Thyroid gland (tissue), 4 donors: ENCODE data around the gene TMEM30B. TPM values are rescaled to one million over a fixed set of nuclear protein-coding genes. Genes with fewer than 3 reads are reported as not detected.

Experiments used
- DNase-seq, 2 donors: peaks; one replicate each; pipeline ENCODE4 v3.0.0-alpha.2; 2019
- H3K27ac ChIP-seq, 3 donors: fragments of 200-600 bp; sonication (generic); 1 replicate in 2 of 3; 2 replicates in 1 of 3; pipeline ENCODE4 v1.5.1; 2016 to 2019; ENCODE audit warnings: mild to moderate bottlenecking in 1 of 3, moderate library complexity in 1 of 3
- H3K27me3 ChIP-seq: fragments of 200-600 bp; sonication (generic); one replicate; pipeline ENCODE4 v1.5.1; 2019
- H3K36me3 ChIP-seq, 2 donors: fragments of 200-600 bp; sonication (generic); one replicate each; pipeline ENCODE4 v1.5.1; 2016 to 2019
- H3K4me1 ChIP-seq, 2 donors: fragments of 200-600 bp; sonication (generic); one replicate each; pipeline ENCODE4 v1.5.1; 2017 to 2019
- H3K4me3 ChIP-seq, 3 donors: fragments of 200-600 bp; sonication (generic); replicated peaks in 1 of 3; 1 replicate in 2 of 3; 2 replicates in 1 of 3; pipeline ENCODE4 v1.5.1; 2016; ENCODE audit warnings: mild to moderate bottlenecking in 1 of 3
- H3K9me3 ChIP-seq: fragments of 200-600 bp; sonication (generic); one replicate; pipeline ENCODE4 v1.5.1; 2017
- CTCF ChIP-seq, 6 experiments: fragments of 200-600 bp in 3 of 6; fragments of 450-650 bp in 3 of 6; sonication (generic) in 3 of 6; IDR thresholded peaks; one replicate each; pipeline ENCODE4 v1.5.1; 2016 to 2019; ENCODE audit warnings: antibody characterized with exemption in 6 of 6, mild to moderate bottlenecking in 2 of 6, inconsistent platforms in 1 of 6, moderate library complexity in 1 of 6
- POLR2A ChIP-seq, 2 donors: fragments of 450-650 bp; IDR thresholded peaks; one replicate each; pipeline ENCODE4 v1.6.1; 2017; ENCODE audit warnings: antibody characterized with exemption in 2 of 2, mild to moderate bottlenecking in 2 of 2, moderate library complexity in 1 of 2
- WGBS, 2 donors: methylation state at CpG; one replicate each; pipeline ENCODE4 v1.1.5; 2017; 5-methylcytosine and 5-hydroxymethylcytosine counted together
- intact Hi-C: fragments of 100-400 bp; cut with DNase I; formaldehyde crosslinking; loops from one replicate; pipeline ENCODE4 v1.15.1; 2023
- total RNA-seq, 4 donors: library from RNA; depleted of rRNA; stranded (reverse); fragments of >200 nt; gene quantifications; one replicate each; pipeline ENCODE4 v1.2.3, GENCODE V29; 2016

The TMEM30B gene
- total RNA-seq, 4 donors from 2014 or later = 91.0 to 153 (median 124) TPM

GRCh38 chr14:61252369-61253063 lies 28.6 kb downstream of the TMEM30B start:
- TF ChIP-seq POLR2A (IDR thresholded peaks at IDR 0.05) = no peak
- peak; percentile 46 to 92 (median 86) for TF ChIP-seq CTCF (IDR thresholded peaks at IDR 0.05)
- Histone ChIP-seq H3K9me3 (no peaks in the 10 kb centered on the region), H3K4me1 (no peaks in the 10 kb centered on the region), H3K27me3 (no peaks in the 10 kb centered on the region), H3K36me3 (no peaks in the 10 kb centered on the region), H3K27ac (no peak overlapping the region), H3K4me3 (no peak overlapping the region)
- intact Hi-C loops = loop anchor here (5.0 to 10.0 kb wide), 2 partner anchors 228 to 630 kb away; no protein-coding TSS in a partner anchor
- DNase-seq = peak; percentile 80 to 83
- WGBS, 2 donors = 9 to 10% methylated on average over 7 of the region's 7 CpGs

GRCh38 chr14:61250063-61250462 lies 31.1 kb downstream of the TMEM30B start:
- intact Hi-C loops = loop anchor here (5.0 to 10.0 kb wide), 2 partner anchors 225 to 628 kb away; no protein-coding TSS in a partner anchor
- 93 to 94% methylated on average over 9 of the region's 9 CpGs for WGBS, 2 donors
- Histone ChIP-seq H3K27ac (no peak overlapping the region), H3K36me3 (no peaks in the 10 kb centered on the region), H3K4me1 (no peaks in the 10 kb centered on the region), H3K9me3 (no peaks in the 10 kb centered on the region), H3K4me3 (no peak overlapping the region), H3K27me3 (no peaks in the 10 kb centered on the region)
- no peak for DNase-seq
- TF ChIP-seq POLR2A (IDR thresholded peaks at IDR 0.05) (no peak), CTCF (IDR thresholded peaks at IDR 0.05) (no peak)

GRCh38 chr14:61247935-61248334 lies 33.2 kb downstream of the TMEM30B start:
- 61 to 68% methylated on average over 1 of the region's 1 CpG for WGBS, 2 donors
- Histone ChIP-seq H3K27me3 (no peaks in the 10 kb centered on the region), H3K36me3 (no peaks in the 10 kb centered on the region), H3K4me1 (no peaks in the 10 kb centered on the region), H3K27ac (no peak overlapping the region), H3K4me3 (no peak overlapping the region), H3K9me3 (no peaks in the 10 kb centered on the region)
- intact Hi-C loops = no loop called here
- no peak for DNase-seq
- TF ChIP-seq POLR2A (IDR thresholded peaks at IDR 0.05) (no peak), CTCF (IDR thresholded peaks at IDR 0.05) (no peak)

DNA sequence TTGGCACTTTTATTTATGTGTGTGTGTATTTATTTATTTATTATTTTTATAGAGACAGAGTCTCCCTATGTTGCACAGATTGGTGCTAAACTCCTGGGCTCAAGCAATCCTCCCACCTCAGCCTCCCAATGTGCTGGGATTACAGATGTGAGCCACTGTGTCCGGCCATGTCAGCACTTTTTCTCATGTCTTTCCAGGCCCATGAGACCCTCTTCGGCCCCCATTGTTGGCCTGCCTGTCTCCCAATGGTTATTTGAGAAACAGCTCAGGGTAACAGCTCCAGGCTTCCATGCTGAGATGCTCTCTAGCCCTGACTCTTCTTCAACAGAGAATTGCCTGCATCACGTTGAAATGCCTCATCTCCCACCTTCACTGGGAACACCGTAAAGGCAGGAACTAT lies 34.4 kb downstream of the TMEM30B start:
- no peak for DNase-seq
- no peak for TF ChIP-seq CTCF (IDR thresholded peaks at IDR 0.05)
- no peak for TF ChIP-seq POLR2A (IDR thresholded peaks at IDR 0.05)
- no peaks in the 10 kb centered on the region for H3K27me3 ChIP-seq
- H3K36me3 ChIP-seq = no peaks in the 10 kb centered on the region
- no peak overlapping the region for H3K4me3 ChIP-seq
- 87 to 92% methylated on average over 4 of the region's 4 CpGs for WGBS, 2 donors
- H3K9me3 ChIP-seq = no peaks in the 10 kb centered on the region
- intact Hi-C loops = no loop called here
- H3K27ac ChIP-seq = no peak overlapping the region
- H3K4me1 ChIP-seq = no peaks in the 10 kb centered on the region

GRCh38 chr14:61244009-61244408 lies 37.1 kb downstream of the TMEM30B start:
- H3K27me3 ChIP-seq = no peaks in the 10 kb centered on the region
- no peaks in the 10 kb centered on the region for H3K36me3 ChIP-seq
- no peak for DNase-seq
- TF ChIP-seq CTCF (IDR thresholded peaks at IDR 0.05) (no peak), POLR2A (IDR thresholded peaks at IDR 0.05) (no peak)
- 82 to 87% methylated on average over 9 of the region's 9 CpGs for WGBS, 2 donors
- no peak overlapping the region for H3K27ac ChIP-seq
- H3K4me3 ChIP-seq = no peak overlapping the region
- H3K9me3 ChIP-seq = no peaks in the 10 kb centered on the region
- H3K4me1 ChIP-seq = no peaks in the 10 kb centered on the region
- intact Hi-C loops = no loop called here
